Measurements from ENCODE around the gene ABHD14A. TPM values are rescaled to one million over a fixed set of nuclear protein-coding genes. Genes with fewer than 3 reads are reported as not detected.

ABHD14A gene
- polyA plus RNA-seq, 1 donor (not counting 4 experiments of a cell fraction or from before 2014, with no cell fraction given) = 6.9 TPM

- peaks cover 7% of the 10 kb centered on the region for H3K79me2 ChIP-seq (ENCODE audit: control insufficient read depth, insufficient read depth, low read length)
- no peak for DNase-seq (ENCODE audit: low read depth, low spot score)
These were observed 40.6 kb upstream of the ABHD14A start for GRCh38 chr3:51934139-51934850.

GRCh38 chr3:51934991-51935885 lies 39.6 kb upstream of the ABHD14A start:
- no peaks in the 10 kb centered on the region for H3K27me3 ChIP-seq (ENCODE audit: control insufficient read depth, extremely low read depth, insufficient read depth, low read length)
- H3K79me2 ChIP-seq (ENCODE audit: control insufficient read depth, insufficient read depth, low read length) = peaks cover 16% of the 10 kb centered on the region
- dilution Hi-C loops (cut with MboI; ENCODE audit: extremely low pct_ligation_motif_present, low sequenced_read_pairs) = no loop called here
- TF ChIP-seq CTCF (optimal IDR thresholded peaks at IDR 0.05 in 1 of 3, IDR thresholded peaks at IDR 0.05 in 1 of 3, conservative IDR thresholded peaks at IDR 0.05 in 1 of 3; ENCODE audit: extremely low read depth in 1 of 3, insufficient read depth in 2 of 3, low read length in 3 of 3) (no peak), EZH2 (IDR thresholded peaks at IDR 0.05; ENCODE audit: low read length) (no peak)
- H2AFZ ChIP-seq (ENCODE audit: control insufficient read depth, low read length) = no peak overlapping the region
- FAIRE-seq (no peak), DNase-seq (ENCODE audit: low read depth, low spot score) (no peak)
- peaks cover 6% of the 10 kb centered on the region for H3K4me1 ChIP-seq (ENCODE audit: control insufficient read depth, extremely low read depth, insufficient read depth, low read length)
- H3K27ac ChIP-seq (ENCODE audit: control insufficient read depth, insufficient read depth, low read length) = no peak overlapping the region
- peaks cover 2% of the 10 kb centered on the region for H3K9me1 ChIP-seq (ENCODE audit: control insufficient read depth, extremely low read depth, insufficient read depth, low read length)
- H3K9me3 ChIP-seq (ENCODE audit: control insufficient read depth, low read depth, low read length) = no peaks in the 10 kb centered on the region
- no peak overlapping the region for H3K4me3 ChIP-seq (ENCODE audit: control insufficient read depth in 2 of 3, extremely low read depth in 1 of 3, insufficient read depth in 2 of 3, low read depth in 1 of 3, low read length in 3 of 3)
- peaks cover 35 to 48% of the 10 kb centered on the region in 2 experiments for H3K36me3 ChIP-seq (ENCODE audit: control insufficient read depth in 2 of 2, extremely low read depth in 1 of 2, insufficient read depth in 2 of 2, low read length in 2 of 2)
- peaks cover 3% of the 10 kb centered on the region for H4K20me1 ChIP-seq (ENCODE audit: control insufficient read depth, extremely low read depth, insufficient read depth, low read length)
- H3K9ac ChIP-seq (ENCODE audit: control insufficient read depth, extremely low read depth, insufficient read depth, low read length) = no peak overlapping the region
- no peak overlapping the region for H3K4me2 ChIP-seq (ENCODE audit: control insufficient read depth, extremely low read depth, insufficient read depth, low read depth, low read length)

More at GRCh38 chr3:51934139-51934850, 40.6 kb upstream of the ABHD14A start:
- Histone ChIP-seq H3K4me2 (ENCODE audit: control insufficient read depth, extremely low read depth, insufficient read depth, low read depth, low read length) (no peak overlapping the region), H3K4me1 (ENCODE audit: control insufficient read depth, extremely low read depth, insufficient read depth, low read length) (no peaks in the 10 kb centered on the region), H2AFZ (ENCODE audit: control insufficient read depth, low read length) (no peak overlapping the region), H3K9ac (ENCODE audit: control insufficient read depth, extremely low read depth, insufficient read depth, low read length) (no peak overlapping the region), H3K36me3 (ENCODE audit: control insufficient read depth in 2 of 2, extremely low read depth in 1 of 2, insufficient read depth in 2 of 2, low read length in 2 of 2) (peaks cover 32 to 48% of the 10 kb centered on the region in 2 experiments), H3K9me1 (ENCODE audit: control insufficient read depth, extremely low read depth, insufficient read depth, low read length) (no peaks in the 10 kb centered on the region), H3K27ac (ENCODE audit: control insufficient read depth, insufficient read depth, low read length) (no peak overlapping the region), H3K9me3 (ENCODE audit: control insufficient read depth, low read depth, low read length) (no peaks in the 10 kb centered on the region), H3K4me3 (ENCODE audit: control insufficient read depth in 2 of 3, extremely low read depth in 1 of 3, insufficient read depth in 2 of 3, low read depth in 1 of 3, low read length in 3 of 3) (no peak overlapping the region), H3K27me3 (ENCODE audit: control insufficient read depth, extremely low read depth, insufficient read depth, low read length) (no peaks in the 10 kb centered on the region), H4K20me1 (ENCODE audit: control insufficient read depth, extremely low read depth, insufficient read depth, low read length) (peaks cover 6% of the 10 kb centered on the region)
- dilution Hi-C loops (cut with MboI; ENCODE audit: extremely low pct_ligation_motif_present, low sequenced_read_pairs) = no loop called here
- TF ChIP-seq CTCF (optimal IDR thresholded peaks at IDR 0.05 in 1 of 3, IDR thresholded peaks at IDR 0.05 in 1 of 3, conservative IDR thresholded peaks at IDR 0.05 in 1 of 3; ENCODE audit: extremely low read depth in 1 of 3, insufficient read depth in 2 of 3, low read length in 3 of 3) (no peak), EZH2 (IDR thresholded peaks at IDR 0.05; ENCODE audit: low read length) (no peak)
- FAIRE-seq = no peak

All from keratinocyte (primary cell).